ENCODE results near the gene GGT6.

GGT6 gene

GRCh38 chr17:4520894-4521600 lies 39.3 kb downstream of the GGT6 start:
- DNase-seq (ENCODE audit: low read depth in 2 of 2): no peak

- no peak for DNase-seq (ENCODE audit: low read depth in 2 of 2)
Observed at GRCh38 chr17:4520060-4520893, 40.1 kb downstream of the GGT6 start.

- no peak for DNase-seq (ENCODE audit: low read depth in 2 of 2)
Observed at GRCh38 chr17:4519361-4519788, 41.0 kb downstream of the GGT6 start.

- no peak for DNase-seq (ENCODE audit: low read depth in 2 of 2)
Observed at GRCh38 chr17:4518901-4519300, 41.5 kb downstream of the GGT6 start.

GRCh38 chr17:4516735-4517134 lies 43.6 kb downstream of the GGT6 start:
- DNase-seq (ENCODE audit: low read depth in 2 of 2): no peak

- DNase-seq (ENCODE audit: low read depth in 2 of 2): no peak
Observed at GRCh38 chr17:4515501-4515900, 44.9 kb downstream of the GGT6 start.

GRCh38 chr17:4514779-4515178 lies 45.6 kb downstream of the GGT6 start:
- DNase-seq (ENCODE audit: low read depth in 2 of 2): no peak

GRCh38 chr17:4514206-4514605 lies 46.2 kb downstream of the GGT6 start:
- DNase-seq (ENCODE audit: low read depth in 2 of 2): no peak

GRCh38 chr17:4513113-4514032 lies 47.0 kb downstream of the GGT6 start:
- DNase-seq (ENCODE audit: low read depth in 2 of 2): no peak

- no peak for DNase-seq (ENCODE audit: low read depth in 2 of 2)
Observed at GRCh38 chr17:4512156-4513112, 47.9 kb downstream of the GGT6 start.

GRCh38 chr17:4511199-4511932 lies 49.0 kb downstream of the GGT6 start:
- no peak for DNase-seq (ENCODE audit: low read depth in 2 of 2)

GRCh38 chr17:4510618-4510941 lies 49.8 kb downstream of the GGT6 start:
- DNase-seq (ENCODE audit: low read depth in 2 of 2): no peak

GRCh38 chr17:4509923-4510617 lies 50.3 kb downstream of the GGT6 start:
- no peak for DNase-seq (ENCODE audit: low read depth in 2 of 2)

GRCh38 chr17:4509401-4509800 lies 51.0 kb downstream of the GGT6 start:
- no peak for DNase-seq (ENCODE audit: low read depth in 2 of 2)

- no peak for DNase-seq (ENCODE audit: low read depth in 2 of 2)
Observed at GRCh38 chr17:4508207-4508606, 52.2 kb downstream of the GGT6 start.

GRCh38 chr17:4507361-4508111 lies 52.8 kb downstream of the GGT6 start:
- no peak for DNase-seq (ENCODE audit: low read depth in 2 of 2)

Measured in stimulated activated CD4-positive, alpha-beta T cell treated with anti-CD3 and anti-CD28 coated beads, Interleukin-4, amount 100 ng/mL, for 48 hours (primary cell).